SHP77 treated with DMSO at 0.1 percent for 48 hours (cell line): Measurements from ENCODE around the gene WDR86.
A peak's percentile ranks its signal among the peaks of the same experiment; 100 is the strongest.

Source experiments
- DNase-seq: peaks from one replicate; lab custom pipeline; 2025; lab: John Stamatoyannopoulos, UW

The WDR86 gene

DNA sequence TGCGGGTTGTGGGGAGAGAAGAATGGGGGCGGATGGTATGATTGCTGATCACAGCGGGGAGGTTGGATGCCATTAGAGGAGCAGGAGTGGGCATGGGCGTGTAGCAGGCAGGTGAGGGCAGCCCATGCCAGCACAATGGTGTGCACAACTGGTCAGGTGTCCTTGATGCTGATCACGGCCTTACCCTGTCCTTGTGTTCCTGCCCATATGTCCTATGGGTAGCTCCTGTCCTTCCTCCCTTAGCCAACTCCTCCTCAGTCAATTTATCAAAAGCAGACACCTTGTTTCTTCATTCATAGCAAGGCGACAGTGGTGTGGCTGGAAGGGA, 30.7 kb downstream of the WDR86 start:
- DNase-seq: no peak

DNA sequence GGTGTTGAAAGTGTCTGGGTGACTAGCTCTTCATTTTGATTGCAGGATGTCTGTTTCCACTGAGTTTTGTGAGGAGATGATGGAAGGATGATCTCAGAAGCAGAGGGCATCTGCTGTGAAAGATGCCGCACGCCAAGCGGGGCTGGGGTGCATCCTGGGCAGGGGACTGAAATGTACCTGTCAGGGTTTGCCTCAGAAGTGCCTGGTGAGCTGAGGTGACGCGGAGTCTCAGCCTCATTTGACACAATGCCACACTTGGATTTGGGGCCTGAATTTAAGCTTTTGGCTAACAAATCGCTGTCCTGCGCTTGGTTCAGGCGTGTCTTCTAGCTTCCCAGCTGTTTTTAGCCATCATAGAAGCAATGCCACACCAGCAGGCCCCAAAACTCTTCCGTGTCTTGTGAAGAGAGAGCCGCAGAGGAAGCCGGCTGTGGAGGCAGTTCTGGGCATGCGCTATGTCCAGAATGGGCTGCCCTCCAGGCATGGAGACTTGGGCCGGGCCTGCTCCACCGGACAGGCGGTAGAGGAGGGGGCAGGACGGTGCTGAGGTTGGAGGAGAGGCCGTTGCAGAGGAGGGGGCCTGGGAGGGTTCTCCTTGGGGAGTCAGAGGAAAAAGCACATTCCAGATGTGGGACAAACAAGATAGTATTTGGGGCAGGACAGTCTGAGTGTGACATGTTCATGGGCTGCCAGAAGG, 31.2 kb downstream of the WDR86 start:
- DNase-seq: no peak

DNA sequence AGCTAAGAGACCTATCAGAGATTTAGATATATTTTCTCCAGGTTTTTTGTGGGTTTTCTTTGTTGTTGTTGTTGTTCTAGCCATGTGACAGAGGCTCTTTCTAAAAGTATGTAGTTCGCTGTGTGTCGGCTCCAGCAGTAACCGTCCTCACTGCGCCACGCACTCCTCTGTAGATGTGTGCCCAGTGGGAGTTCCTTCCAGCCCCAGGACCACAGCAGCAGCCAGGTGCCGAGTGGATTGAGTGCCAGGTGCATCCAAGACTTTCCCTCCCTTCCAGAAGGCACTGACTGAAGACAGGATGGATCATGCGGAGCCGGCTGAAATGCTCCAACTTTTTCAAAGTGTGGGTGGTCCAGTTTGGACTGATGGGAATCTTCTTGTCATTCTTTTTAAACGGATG, 31.8 kb downstream of the WDR86 start:
- no peak for DNase-seq

DNA sequence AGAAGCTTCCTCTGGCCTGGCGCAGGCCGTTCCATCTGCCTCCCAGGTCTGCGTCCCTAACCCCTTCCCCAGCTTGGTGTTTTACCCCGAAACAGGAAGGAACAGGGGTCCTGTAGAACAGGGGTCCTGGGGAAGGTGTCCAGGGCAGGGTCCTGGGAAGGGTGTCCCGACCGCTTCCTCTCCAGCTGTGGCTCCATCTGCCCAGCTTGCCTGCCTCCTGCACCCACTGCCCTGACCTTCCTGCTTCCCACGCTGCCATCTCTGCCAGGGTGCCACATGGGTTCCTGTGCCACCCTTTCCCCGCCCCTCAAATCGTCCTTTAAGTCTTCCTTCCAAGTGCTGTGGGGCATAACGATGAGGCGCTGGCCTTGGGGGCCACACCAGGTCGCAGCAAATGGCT, 32.4 kb downstream of the WDR86 start:
- no peak for DNase-seq

DNA sequence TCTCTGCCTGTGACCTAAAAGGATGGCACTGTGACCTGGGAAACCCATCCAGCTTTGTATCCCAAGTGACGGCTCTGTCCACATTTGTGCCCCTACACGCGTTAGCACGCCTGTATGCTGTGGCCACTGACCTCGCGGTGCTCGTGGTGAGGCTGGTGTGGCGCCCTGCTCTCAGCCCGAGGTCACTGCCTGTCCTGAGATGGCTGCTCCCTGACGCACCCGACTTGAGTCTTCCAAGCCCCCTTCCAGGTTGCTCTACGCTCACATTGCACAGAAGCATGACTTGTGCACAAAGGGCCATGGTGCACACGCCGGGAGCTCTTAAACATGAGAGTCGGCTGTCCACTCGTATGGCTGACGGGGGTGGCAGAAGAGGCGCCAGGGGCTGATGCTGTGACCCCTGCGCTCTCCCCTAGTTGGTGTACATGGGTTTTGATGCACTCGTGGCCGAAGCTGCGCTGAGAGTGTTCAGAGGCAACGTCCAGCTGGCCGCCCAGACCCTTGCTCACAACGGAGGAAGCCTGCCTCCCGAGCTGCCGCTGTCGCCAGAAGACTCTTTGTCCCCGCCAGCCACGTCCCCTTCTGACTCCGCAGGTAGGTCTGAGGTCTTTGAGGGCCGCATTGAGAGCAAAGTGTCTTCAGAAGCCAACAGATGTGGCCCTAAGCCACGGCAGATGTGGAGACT, 33.5 kb downstream of the WDR86 start:
- no peak for DNase-seq

DNA sequence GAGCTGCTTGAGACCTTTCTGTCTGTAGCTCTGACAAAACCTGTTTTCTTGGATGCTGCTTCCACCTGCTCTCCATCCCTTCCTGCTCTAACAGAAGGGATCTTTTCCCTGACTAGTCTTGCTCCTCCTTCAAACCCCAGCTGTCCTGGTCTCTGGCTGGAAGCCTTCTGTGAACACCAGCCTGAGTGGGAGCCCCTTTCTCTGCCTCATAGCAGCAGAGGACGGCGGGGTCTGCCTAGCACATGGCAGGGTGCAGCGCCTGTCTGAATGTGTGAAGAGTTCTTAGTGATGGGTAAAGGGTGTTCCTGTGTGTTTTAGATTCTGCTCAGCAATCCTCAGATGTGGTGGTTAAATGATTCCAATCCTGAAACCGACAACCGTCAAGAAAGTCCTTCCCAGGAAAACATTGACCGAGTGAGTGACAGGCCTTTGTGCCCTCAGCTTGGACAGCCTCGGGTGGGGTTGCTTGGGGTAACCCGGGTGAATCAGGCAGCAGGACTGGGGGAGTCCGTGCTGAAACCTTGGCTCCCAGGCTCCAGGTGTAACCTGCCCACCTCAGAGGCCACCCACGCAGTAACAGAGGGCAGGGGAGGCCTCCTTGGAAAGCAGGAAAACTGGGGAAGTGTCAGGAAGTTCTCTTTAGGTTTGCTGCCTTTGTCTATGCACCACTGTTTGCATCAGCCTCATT, 34.2 kb downstream of the WDR86 start:
- no peak for DNase-seq

DNA sequence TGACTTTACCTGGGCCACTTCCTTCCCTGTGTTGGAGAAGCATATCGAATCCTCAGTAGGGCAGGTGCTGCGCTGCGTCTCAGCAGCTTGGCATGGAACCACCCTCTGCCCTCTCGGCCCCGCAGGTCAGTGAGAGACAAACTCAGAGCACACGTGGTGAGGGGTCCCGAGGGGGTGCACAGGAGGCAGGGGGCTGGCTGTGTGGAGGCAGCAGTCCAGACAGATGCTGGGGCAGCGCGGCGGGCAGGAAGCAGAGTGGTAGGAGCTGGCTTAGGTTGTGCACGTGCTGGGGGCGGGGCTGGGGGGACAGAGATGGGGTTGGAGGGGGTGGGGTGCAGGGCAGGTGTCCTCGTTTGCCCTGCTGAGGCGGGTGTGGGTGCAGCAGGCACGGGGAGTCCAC, 35.1 kb downstream of the WDR86 start:
- DNase-seq: no peak

DNA sequence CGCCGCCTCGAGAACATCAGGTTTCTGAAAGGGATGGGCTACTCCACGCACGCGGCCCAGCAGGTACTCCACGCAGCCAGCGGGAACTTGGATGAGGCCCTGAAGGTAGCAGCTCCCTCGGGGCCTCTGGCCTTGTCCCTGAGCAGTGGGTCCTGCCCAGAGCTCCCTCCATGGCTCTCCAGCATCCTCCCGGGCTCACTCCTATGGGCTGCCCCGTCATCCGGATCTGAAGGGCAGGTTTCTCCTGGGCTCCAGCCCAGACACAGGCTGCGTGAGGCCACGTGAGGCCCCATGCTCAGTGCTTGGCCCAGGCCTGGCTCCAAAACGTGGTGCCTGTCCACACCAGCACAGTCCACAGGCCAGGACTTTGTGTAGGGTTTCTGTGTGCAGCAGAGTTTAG, 35.7 kb downstream of the WDR86 start:
- no peak for DNase-seq

DNA sequence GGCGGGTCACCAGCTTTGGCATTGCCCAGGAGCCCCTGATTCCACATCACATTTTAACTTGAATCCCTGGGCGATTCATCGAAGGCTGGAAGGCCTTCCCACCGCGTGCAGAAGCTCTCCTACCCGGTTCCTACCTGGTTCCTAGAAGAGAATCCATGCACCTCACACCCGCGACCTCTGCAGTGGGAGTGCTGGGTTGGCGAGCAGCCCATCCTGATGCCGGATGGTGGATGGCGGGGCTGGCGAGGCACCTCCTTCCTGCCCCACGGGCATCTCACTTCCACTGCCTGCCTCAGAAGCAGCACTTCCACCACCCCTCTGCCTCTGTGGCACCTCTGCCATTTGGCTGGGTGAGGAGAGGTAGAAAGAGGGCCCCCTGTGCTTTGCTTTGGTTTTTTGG, 36.2 kb downstream of the WDR86 start:
- no peak for DNase-seq

DNA sequence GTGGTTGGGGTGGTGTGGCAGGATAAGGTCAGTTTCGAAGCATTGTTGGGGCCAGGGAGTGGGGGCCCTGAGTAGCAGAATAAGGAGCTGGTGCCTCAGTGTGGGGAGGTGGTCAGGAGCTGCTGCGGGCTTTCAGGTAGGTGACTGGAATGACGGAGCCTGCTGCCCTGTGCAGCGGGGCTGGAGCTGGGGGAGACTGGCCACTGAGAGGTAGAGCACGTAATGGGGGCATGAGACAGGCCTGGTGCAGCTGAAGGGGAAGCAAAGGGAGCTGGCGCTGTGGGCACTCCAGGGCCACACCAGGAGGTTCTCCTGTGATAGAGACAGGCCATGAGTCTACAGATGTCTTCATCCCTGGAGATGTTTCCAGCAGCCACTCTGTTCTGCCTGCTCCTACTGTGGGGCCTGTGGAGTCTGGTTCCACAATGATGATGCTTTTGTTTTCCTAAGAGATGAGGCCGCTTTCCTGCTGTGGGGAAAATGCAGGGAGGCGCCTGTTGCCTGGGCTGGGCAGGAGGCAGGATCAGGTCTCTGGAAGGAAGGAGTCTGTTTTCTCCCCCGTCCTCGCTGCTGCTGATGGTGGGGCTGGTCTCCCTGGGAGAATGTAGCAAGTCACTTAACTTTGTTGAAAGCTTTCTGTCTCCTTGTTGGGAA, 37.1 kb downstream of the WDR86 start:
- no peak for DNase-seq

DNA sequence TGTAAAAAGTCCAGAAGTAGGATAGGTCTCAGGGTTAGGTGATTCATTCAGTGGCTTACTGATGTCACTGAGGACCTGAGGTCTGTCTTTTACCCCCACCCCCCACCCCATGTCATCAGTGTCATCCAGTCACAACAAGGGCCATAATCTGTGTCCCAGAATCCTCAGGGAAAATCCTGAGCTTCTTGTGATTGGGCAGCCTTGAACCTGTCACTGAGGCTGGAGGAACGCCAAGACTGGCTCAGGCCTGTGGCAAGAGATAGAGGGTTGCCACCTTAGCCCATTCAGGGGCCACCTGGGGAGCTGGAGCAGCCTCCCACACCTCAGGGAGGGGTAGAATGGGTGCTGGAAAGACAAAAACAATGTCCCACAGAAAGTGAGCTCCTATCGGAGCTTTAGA, 38.6 kb downstream of the WDR86 start:
- no peak for DNase-seq

DNA sequence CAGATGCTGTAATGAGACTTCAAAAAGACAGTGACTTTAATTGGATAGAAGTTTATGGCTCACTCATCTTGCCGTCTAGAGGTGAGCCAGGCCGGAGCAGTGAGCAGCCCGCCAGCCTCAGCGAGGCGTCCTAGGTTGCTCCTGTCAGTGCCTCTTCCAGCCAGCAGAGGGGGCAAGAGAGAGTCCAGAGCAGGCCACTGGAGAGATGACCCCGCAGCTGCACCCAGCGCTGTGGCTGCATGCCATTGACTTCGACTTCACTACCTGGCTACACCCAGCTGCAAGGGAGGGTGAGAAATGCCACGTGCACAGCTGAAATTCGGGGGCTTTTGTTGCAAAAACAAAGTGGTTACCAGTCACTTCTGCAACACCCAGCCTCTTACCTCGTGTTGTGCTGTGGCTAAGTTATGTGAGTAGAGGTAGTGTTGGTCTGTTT, 41.7 kb downstream of the WDR86 start:
- peak; percentile 58 for DNase-seq

DNA sequence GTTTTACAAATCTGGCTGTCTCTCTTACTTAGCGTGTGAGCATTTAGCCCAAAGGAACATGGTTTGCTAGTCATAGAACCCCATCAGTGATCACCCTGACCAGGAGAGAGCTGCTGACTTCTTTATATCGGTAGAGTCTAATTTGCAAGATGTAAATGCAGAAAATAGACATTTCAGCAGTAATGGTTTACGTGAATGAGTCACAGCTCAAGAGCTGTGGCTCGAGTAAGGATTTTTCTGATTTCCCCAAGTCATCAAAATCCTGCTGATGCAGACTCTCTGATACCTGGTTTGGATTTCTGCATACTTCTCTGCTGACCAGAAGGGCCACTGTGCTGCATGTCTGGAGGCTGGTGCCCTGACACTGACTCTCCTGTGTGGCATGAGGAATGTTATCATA, 42.6 kb downstream of the WDR86 start:
- DNase-seq: no peak

DNA sequence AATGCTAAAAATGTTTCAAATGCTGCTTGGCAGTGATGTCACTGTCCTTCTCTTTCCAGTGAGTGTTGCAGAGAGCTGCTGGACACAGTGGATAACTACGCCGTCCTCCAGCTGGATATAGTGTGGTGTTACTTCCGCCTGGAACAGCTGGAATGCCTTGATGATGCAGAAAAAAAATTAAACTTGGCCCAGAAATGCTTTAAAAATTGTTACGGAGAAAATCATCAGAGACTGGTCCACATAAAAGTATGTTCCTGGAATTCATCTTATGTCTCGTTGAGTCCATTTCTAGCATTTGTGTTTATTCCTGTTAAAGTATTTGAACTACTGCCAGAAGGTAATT, 43.0 kb downstream of the WDR86 start:
- DNase-seq: no peak

DNA sequence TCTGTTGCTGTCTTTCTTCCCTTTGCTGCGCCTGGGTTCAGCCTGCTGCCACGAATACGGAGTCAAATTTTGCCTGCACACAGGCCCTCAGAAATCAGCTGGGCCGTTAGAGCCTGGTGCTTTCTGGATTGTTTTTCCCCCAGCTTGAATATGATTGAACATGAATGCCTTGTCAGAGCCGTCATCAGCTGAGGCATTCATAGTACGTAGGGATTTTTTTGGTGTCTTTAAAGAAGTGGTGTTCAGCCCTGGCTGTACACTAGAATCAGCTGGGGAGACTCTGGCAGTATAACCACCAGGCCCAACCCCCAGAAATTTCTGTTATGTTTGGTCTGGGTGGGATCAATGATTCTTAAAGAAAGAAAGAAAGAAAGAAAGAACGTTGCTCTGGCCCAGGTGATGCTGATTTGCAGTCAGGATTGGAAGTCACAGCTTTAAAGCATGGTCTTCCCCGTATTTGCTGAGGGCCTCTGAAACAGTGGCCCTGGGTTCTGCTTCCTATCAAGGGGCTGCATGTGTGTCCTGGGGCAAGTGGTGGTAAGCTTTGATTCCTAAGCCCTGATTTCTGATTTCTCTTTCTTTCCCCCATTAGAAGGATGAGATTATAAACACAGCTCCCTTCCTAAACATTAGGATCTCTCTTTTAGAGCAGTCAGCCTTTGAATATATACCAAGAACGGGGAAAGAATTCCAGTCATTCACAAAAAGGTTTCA, 43.5 kb downstream of the WDR86 start:
- DNase-seq: no peak

DNA sequence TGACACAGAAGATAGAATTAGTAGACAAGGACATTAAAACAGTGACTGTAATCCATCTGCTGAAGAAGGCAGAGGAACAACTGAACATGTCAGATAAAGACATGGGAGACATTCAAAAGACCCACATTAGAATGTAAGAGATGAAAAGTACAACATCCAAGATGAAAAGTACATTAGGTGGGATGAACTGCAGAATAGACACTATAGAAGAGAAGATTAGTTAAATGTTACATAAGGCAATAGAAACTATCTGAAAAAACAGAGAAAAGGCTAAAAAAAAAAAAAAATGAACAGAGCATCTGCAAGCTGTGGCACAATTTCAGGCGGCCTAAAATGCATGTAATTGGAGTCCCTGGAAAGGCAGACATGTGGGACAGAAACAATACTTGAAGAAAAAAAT, 46.7 kb downstream of the WDR86 start:
- DNase-seq: no peak

DNA sequence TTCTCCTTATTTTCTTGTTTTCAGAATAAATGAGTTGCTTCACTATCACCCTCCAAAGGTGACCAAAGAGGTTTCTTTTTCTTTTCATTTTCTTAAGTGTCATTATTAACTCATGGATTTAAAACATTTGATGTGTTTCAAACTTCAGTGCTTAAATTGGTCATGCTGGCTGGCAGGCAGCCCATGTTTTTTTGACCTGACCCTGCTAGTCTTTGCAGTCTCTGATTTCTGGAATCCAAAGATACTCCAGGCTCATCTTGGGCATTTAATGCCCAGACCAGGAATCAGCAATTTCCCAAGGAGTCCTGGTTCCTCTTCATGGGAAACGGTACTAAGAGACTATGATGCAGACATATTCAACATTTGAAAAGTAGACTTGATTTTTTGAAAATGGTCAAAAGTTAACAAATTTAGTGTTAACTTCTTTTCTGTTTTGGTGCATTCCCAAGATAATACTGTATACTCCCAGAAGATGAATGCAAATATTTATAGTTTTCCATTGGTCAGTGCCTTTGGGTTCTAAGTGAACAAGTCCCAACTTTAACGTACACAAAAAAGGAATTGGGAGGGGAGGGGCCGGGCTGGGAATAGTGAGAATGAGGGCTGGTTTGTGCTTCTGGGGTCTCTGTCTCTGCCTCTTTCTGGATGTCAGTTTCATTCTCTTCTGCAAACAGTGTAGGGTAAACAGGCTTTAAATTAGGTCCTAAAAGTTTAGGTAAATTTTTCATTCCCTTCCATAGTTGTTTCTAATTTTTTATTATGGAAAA, 48.5 kb downstream of the WDR86 start:
- DNase-seq: no peak

DNA sequence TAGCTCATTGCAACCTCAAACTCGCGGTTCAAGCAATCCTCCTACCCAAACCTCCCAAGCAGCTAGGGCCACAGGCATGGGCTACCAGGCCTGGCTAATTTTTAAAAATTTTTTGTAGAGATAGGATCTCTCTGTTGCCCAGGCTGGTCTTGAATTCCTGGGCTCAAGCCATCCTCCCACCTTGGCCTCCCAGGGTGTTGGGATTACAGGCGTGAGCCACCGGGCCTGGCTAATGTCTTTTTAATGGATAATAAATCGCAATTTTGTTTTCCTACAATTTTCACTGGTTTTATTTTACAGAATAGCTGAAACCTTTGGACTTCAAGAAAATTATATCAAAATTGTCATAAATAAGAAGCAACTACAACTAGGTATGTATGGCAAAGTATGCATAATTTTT, 57.3 kb downstream of the WDR86 start:
- DNase-seq: no peak

DNA sequence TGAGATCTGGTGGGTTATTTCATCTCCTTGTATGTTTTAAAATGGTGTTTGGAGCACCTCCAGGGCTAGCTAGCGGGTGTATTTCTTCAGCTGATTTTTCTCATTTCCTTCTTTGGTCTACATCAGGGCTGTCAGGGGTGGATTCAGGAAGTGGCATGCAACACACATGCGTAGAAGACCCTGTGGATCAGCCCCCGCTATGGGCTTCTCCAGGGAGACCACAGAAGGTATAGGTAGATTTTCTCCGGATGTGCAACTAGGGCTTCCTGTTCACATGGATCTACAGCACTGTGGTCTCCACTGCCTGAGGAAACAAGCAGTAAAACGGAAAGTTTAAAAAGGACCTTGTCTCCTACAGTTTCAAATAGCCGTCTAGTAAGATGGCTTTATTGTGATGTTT, 57.9 kb downstream of the WDR86 start:
- no peak for DNase-seq

DNA sequence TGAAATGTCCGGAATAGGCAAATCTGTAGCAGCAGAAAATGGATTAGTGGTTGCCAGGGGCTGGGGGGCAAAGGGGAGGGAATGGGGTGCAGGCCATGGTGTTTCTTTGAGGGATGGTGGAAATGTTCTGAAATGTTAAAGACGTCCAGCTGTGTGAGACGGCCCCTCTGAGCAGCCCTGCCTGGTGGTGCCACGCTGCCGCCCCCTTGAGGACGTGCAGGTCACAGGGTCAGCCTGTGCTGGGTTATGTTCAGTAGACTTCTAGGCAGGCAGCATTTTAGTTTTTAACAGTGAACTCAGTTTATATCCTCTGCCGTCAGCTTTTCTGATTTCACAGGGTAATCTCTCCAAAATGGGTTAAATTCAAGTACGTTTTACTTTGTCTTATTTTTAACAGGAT, 58.8 kb downstream of the WDR86 start:
- DNase-seq: no peak

DNA sequence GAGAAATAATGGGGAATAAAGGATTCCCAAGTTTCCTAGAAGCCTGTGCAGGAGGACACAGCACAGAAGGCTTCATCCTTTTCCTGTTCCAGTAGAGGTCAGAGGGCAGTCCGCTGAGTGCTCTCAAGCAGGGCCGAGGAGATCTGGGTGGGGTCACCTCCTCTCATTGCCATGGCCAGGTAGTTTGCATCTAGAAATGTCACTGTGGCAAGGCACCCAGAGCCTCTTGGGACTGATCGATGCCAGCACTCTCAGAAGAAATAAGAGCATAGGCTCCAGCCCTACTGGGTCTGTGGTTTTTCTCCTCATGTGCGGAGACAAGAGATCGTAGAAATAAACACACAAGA, 60.4 kb downstream of the WDR86 start:
- no peak for DNase-seq

DNA sequence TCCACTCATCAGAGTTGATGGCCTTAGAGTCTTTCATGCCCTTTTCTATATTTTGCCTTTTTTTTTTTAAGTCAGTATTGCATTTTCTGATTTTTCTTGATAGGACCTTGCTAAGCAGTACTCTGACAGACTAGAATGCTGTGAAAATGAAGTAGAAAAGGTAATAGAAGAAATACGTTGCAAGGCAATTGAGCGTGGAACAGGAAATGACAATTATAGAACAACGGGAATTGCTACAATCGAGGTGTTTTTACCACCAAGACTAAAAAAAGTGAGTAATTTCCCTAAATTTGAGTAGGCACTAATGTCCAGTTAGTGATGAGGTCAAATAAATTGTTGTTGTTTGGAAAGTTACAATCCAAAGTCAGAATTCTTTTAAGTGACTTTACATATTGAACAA, 60.9 kb downstream of the WDR86 start:
- DNase-seq: no peak
